Ovary (tissue), 9 donors: ENCODE measurements around the gene ZDHHC21. TPM values are rescaled to one million over a fixed set of nuclear protein-coding genes. Genes with fewer than 3 reads are reported as not detected.

ENCODE experiments used
- DNase-seq, 5 donors: peaks; one replicate each; pipeline ENCODE4 v3.0.0-alpha.2; 2019 to 2020
- H3K27ac ChIP-seq, 2 donors: fragments of 200-600 bp; one replicate each; pipeline versions ENCODE4 v1.5.1 to v1.8.0; 2019 to 2022
- H3K27me3 ChIP-seq: fragments of 200-600 bp; one replicate; pipeline ENCODE4 v1.8.0; 2022
- H3K36me3 ChIP-seq: fragments of 200-600 bp; sonication (generic); one replicate; pipeline ENCODE4 v1.5.1; 2019
- H3K4me1 ChIP-seq: one replicate; pipeline ENCODE4 v1.8.1; 2013; ENCODE audit warnings: mild to moderate bottlenecking, moderate library complexity; ENCODE audit not compliant: insufficient read depth
- H3K4me3 ChIP-seq: fragments of 200-600 bp; sonication (generic); one replicate; pipeline ENCODE4 v1.5.1; 2017
- H3K9me3 ChIP-seq, 2 donors: fragments of 200-600 bp in 1 of 2; sonication (generic) in 1 of 2; one replicate each; pipeline versions ENCODE4 v1.5.1 to v1.8.1; 2013 to 2019; ENCODE audit warnings: mild to moderate bottlenecking in 1 of 2, moderate library complexity in 1 of 2
- EP300 ChIP-seq: sonication (generic); formaldehyde crosslinking; IDR thresholded peaks from one replicate; pipeline ENCODE4 v1.6.1; 2017; ENCODE audit warnings: antibody characterized with exemption
- POLR2A ChIP-seq: fragments of 450-650 bp; IDR thresholded peaks from one replicate; pipeline ENCODE4 v1.6.1; 2017; ENCODE audit warnings: antibody characterized with exemption, mild to moderate bottlenecking, moderate library complexity
- WGBS, 3 donors: extraction: QIAGEN DNeasy Blood & Tissue Kit in 1 of 3; methylation state at CpG; one replicate each; pipeline versions ENCODE4 v1.1.5 to v1.1.7; 2013 to 2017; 5-methylcytosine and 5-hydroxymethylcytosine counted together
- intact Hi-C, 4 donors: fragments of 100-400 bp; cut with DNase I; formaldehyde crosslinking; loops; one replicate each; pipeline versions ENCODE4 v1.11.0 to v1.15.1; 2022 to 2023
- polyA plus RNA-seq, 2 donors: library from polyadenylated mRNA; stranded (reverse); fragments of 200-250 nt in 1 of 2; fragments of 350-450 nt in 1 of 2; fragmentation: Illumina TruSeq in 1 of 2; extraction: RNeasy Lipid Tissue Mini Kit (QIAGEN cat#74804) in 1 of 2; gene quantifications; one replicate each; pipeline ENCODE4 v1.2.3, GENCODE V29; 2013 to 2014
- total RNA-seq, 7 donors: library from RNA; depleted of rRNA in 2 of 7; stranded (reverse); fragments of >200 nt in 2 of 7; fragmentation: NEBNext Ultra II Directional in 3 of 7; extraction: Animal tissue kit (Norgen Biotek cat#: 25700) in 3 of 7; gene quantifications; one replicate each; pipeline versions ENCODE4 v1.1.0 to v1.2.4, GENCODE V29; 2016 to 2023
- TF ChIP-seq, protein P1 (sequence below), 3 donors: fragments of 450-650 bp in 2 of 3; fragments of 200-600 bp in 1 of 3; IDR thresholded peaks; one replicate each; pipeline versions ENCODE4 v1.5.1 to v1.8.0; 2016 to 2022; ENCODE audit warnings: antibody characterized with exemption in 3 of 3, mild to moderate bottlenecking in 1 of 3
- donor health status: DM: no; HTN: no; CAD: no; lungs with moderate emphysema.
- donor health status: DM: no; HTN: no; CAD: no.
- donor health status: Bipolar disorder and iron deficiency.
- donor health status: DM: yes; HTN: yes; CAD: no.
- donor health status: DM: no; HTN: no; CAD: no.
- donor health status: DM: yes; HTN: yes; CAD: no.

The ZDHHC21 gene
- total and polyA plus RNA-seq, 9 donors: 2.3 to 14.9 (median 8.6) TPM

DNA sequence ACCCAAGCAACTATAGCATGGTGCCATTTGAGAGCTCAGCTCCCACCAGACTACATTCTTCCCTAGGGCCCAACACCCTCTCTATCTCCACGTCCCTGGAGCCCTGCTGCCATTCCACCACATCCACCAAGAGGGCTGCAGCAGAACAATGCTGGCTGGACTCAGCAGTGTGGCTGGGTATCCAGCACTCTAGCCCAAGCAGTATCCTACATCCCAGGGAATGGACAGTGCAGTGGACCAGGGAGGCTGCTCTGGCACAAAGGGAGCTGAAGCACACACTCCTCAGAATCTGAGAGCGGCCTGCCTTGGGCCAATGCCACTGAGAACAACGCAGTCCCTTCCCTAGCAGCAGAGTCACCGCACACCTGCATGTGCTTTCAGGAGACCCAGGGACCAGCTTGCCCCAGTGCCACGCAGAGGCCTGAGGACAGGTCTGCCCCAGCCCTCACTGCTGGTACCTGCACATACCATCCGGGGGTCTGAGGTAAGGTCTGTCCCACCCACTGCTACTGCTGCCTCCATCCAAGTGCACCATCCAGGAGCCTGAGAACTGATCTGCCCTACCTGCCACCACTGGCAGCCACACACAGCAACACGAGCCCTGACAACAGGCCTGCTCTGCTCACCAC is 95.9 kb downstream of the ZDHHC21 start:
- Histone ChIP-seq H3K4me1 (no peaks in the 10 kb centered on the region), H3K27me3 (no peaks in the 10 kb centered on the region), H3K36me3 (no peaks in the 10 kb centered on the region), H3K4me3 (no peak overlapping the region), H3K9me3 (no peaks in the 10 kb centered on the region), H3K27ac (no peak overlapping the region)
- DNase-seq: no peak
- no peak for TF ChIP-seq EP300
- TF ChIP-seq, protein P1, sequence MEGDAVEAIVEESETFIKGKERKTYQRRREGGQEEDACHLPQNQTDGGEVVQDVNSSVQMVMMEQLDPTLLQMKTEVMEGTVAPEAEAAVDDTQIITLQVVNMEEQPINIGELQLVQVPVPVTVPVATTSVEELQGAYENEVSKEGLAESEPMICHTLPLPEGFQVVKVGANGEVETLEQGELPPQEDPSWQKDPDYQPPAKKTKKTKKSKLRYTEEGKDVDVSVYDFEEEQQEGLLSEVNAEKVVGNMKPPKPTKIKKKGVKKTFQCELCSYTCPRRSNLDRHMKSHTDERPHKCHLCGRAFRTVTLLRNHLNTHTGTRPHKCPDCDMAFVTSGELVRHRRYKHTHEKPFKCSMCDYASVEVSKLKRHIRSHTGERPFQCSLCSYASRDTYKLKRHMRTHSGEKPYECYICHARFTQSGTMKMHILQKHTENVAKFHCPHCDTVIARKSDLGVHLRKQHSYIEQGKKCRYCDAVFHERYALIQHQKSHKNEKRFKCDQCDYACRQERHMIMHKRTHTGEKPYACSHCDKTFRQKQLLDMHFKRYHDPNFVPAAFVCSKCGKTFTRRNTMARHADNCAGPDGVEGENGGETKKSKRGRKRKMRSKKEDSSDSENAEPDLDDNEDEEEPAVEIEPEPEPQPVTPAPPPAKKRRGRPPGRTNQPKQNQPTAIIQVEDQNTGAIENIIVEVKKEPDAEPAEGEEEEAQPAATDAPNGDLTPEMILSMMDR (IDR thresholded peaks at IDR 0.05): no peak
- TF ChIP-seq POLR2A: no peak
- 94 to 97% (median 97%) methylated on average over 7 of the region's 7 CpGs for WGBS, 3 donors
- intact Hi-C loops: no loop called here

DNA sequence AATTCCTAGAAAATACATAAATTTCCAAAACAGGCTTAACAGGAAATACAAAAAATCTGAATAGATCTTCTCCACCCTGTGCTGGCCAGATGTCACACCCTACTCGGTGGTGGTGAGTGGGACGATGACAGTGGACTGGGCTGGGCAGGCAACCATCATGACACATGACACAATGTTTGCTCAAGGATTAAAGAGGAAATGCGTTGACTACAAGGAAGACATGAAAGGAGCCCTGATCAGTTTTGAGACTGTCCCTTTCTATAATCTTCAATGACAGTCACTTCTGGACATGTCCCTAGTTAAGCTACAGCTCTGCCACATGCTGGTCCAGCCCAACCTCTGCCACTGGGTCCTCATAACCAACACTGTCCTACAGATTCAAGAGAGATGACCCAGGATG is 99.8 kb downstream of the ZDHHC21 start:
- Histone ChIP-seq H3K4me3 (no peak overlapping the region), H3K36me3 (no peaks in the 10 kb centered on the region), H3K27ac (no peak overlapping the region), H3K27me3 (no peaks in the 10 kb centered on the region), H3K9me3 (no peaks in the 10 kb centered on the region), H3K4me1 (no peaks in the 10 kb centered on the region)
- intact Hi-C loops: no loop called here
- TF ChIP-seq, protein P1 (IDR thresholded peaks at IDR 0.05): no peak
- no peak for TF ChIP-seq POLR2A
- TF ChIP-seq EP300: no peak
- no peak for DNase-seq
- 94 to 99% (median 95%) methylated on average over 3 of the region's 3 CpGs for WGBS, 3 donors

DNA sequence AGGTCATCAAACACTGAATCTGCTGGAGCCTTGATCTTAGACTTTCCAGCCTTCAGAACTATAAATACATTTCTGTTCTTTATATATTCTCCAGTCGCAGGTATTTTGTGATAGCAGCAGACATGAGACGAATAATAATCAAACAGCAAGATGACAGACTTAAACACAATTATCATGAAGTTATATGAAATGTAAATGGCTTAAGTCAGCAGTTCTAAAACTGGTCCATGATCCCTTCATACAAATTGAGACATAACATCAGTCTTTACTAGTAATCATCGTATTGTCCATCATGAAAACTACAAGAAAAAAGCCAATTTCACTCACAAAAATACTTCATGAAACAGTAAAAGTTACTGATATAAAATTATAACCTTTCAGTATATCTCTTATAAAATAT is 101.8 kb downstream of the ZDHHC21 start:
- no peaks in the 10 kb centered on the region for H3K36me3 ChIP-seq
- no peak for DNase-seq
- 94 to 97% (median 95%) methylated on average over 3 of the region's 3 CpGs for WGBS, 3 donors
- H3K9me3 ChIP-seq: no peaks in the 10 kb centered on the region
- H3K4me3 ChIP-seq: no peak overlapping the region
- no peak overlapping the region for H3K27ac ChIP-seq
- no peak for TF ChIP-seq EP300
- no peak for TF ChIP-seq POLR2A
- TF ChIP-seq, protein P1 (IDR thresholded peaks at IDR 0.05): no peak
- H3K27me3 ChIP-seq: no peaks in the 10 kb centered on the region
- H3K4me1 ChIP-seq: no peaks in the 10 kb centered on the region
- intact Hi-C loops: no loop called here

DNA sequence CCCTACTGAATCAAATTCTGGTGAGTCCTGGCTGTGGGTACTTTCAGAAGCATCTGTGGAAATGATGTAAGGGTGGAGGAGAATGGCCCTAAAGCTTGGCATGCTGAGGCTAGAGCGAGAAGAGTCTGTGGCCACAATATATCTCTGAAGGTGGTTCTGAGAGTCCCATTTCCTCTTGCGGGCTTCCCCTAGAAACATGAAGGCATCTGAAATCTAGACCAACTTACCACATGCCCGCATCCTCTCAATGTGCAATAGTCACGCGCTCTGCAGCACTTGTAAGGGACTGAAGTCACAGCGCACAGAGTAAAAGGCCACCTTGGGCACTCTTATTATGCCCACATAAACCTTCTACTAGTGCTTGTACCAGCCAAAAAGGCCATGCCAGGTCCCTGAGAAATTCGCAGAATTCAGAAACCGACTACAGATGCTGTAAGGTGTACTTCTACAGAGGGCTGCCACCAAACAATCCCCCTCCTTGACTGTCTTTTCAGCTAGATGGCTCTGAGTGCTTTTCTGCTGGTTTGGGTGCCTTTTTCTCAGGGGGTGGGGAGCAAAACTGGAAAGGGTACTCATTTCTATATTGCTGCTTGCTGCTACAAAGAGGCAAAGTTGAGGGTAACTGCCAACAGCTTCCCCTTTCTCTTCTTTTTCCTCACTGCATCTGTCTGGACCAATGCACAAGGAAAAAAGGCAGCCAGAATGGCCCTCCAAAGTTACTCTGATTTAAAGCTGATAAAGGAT is 107.3 kb downstream of the ZDHHC21 start:
- no peaks in the 10 kb centered on the region for H3K4me1 ChIP-seq
- no peaks in the 10 kb centered on the region for H3K36me3 ChIP-seq
- H3K27me3 ChIP-seq: no peaks in the 10 kb centered on the region
- WGBS, 3 donors: 70 to 85% (median 71%) methylated on average over 8 of the region's 8 CpGs
- TF ChIP-seq, protein P1 (IDR thresholded peaks at IDR 0.05): no peak
- no peak for DNase-seq
- H3K4me3 ChIP-seq: no peak overlapping the region
- H3K27ac ChIP-seq: no peak overlapping the region
- intact Hi-C loops: no loop called here
- no peaks in the 10 kb centered on the region for H3K9me3 ChIP-seq
